ENCODE data around the gene ZFP69B.

The ZFP69B gene

DNA sequence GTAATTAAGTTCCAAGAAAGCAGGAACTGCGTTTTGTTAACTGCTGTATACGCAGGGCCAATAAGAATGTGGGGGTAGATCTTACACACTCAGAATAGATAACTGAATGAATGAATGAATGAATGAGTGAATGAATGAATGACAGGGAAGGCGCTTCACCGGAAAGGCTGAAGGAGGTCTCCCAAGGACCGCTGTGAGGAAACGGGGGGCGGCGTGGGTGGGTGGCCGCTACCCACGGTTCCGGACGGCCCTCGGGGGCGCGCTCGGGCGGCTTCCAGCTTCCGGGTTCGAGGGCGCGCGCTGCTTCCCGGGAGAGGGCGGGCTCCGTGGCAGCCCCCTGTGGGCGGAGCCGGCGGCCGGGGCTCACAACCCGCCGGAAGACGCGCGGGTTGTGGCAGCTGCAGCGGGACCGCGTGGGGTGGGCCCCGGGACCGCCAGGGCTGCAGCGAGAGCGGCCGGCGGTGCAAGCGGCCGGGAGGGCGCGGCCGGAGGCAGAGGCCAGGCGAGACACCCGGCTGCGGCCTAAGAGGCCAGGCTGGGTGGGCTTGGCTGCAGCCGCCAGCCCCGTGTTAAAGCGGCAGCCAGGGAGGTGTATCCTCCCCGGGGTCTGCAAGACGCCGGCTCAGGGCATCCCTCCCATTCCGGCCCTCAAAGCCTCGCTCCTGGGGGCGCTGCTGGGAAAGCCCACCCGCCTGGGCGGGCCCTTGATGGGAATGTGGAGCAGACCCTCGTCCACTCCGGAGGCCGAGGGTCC, 26.8 kb downstream of the ZFP69B start, which contains the start of gene ZFP69:
Gene ZFP69, plus strand, starts transcription at position 367 of the 754 bp plus-strand sequence. CDS start 2,072 bp downstream, outside the sequence.
- H3K27ac ChIP-seq (ENCODE audit: low read depth, low read length, poor library complexity, severe bottlenecking) = peak within 1 kb of the TSS; percentile 24
- H3K27me3 ChIP-seq (ENCODE audit: insufficient read depth, low read length) = no peaks in the 10 kb centered on the region
- peaks cover 9% of the 10 kb centered on the region for H3K9me3 ChIP-seq (ENCODE audit: low read length)

DNA sequence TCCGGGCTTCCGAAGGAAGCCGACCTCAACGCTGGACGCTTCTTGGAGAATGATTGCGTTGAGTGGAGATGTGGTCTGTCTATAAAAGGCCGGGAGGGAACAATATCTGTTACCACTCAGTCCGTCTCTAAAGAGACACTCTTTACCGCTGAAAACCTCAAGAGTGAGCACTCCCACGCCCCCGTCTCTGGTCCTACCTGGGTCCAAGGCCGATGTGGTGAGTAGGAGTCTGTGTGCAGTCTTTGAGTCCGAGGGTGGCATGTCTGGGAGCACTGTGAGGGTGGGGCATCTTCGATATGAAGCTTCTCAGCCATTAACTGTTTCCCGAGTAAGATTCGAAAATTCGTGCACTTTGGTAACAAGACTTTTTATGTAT, 27.4 kb downstream of the ZFP69B start:
- Histone ChIP-seq H3K9me2 (ENCODE audit: low read depth, low read length) (no peaks in the 10 kb centered on the region), H3K27me3 (ENCODE audit: insufficient read depth, low read length) (no peaks in the 10 kb centered on the region), H3K36me3 (ENCODE audit: insufficient read depth, low read length) (peaks cover 16% of the 10 kb centered on the region), H3K4me3 (ENCODE audit: low read depth, low read length, poor library complexity, severe bottlenecking) (peak overlapping the region; percentile 78), H3K4me2 (ENCODE audit: low read length) (peak overlapping the region; percentile 92), H3K4me1 (ENCODE audit: insufficient read depth, low read length, severe bottlenecking) (peaks cover 15% of the 10 kb centered on the region), H4K20me1 (ENCODE audit: insufficient read depth, low read length) (no peaks in the 10 kb centered on the region), H3F3A (ENCODE audit: insufficient read depth, low read length) (no peaks in the 10 kb centered on the region), H3K9ac (ENCODE audit: low read length) (peak overlapping the region; percentile 83), H3K27ac (ENCODE audit: low read depth, low read length, poor library complexity, severe bottlenecking) (peak overlapping the region; percentile 24), H2AFZ (ENCODE audit: low read length) (0 out of 2 replicates have a peak overlapping the region, but pooled peaks have one; percentile 52), H3K9me3 (ENCODE audit: low read length) (peaks cover 9% of the 10 kb centered on the region), H3K79me2 (ENCODE audit: insufficient read depth, low read length) (no peaks in the 10 kb centered on the region)
- TF ChIP-seq, protein P1, sequence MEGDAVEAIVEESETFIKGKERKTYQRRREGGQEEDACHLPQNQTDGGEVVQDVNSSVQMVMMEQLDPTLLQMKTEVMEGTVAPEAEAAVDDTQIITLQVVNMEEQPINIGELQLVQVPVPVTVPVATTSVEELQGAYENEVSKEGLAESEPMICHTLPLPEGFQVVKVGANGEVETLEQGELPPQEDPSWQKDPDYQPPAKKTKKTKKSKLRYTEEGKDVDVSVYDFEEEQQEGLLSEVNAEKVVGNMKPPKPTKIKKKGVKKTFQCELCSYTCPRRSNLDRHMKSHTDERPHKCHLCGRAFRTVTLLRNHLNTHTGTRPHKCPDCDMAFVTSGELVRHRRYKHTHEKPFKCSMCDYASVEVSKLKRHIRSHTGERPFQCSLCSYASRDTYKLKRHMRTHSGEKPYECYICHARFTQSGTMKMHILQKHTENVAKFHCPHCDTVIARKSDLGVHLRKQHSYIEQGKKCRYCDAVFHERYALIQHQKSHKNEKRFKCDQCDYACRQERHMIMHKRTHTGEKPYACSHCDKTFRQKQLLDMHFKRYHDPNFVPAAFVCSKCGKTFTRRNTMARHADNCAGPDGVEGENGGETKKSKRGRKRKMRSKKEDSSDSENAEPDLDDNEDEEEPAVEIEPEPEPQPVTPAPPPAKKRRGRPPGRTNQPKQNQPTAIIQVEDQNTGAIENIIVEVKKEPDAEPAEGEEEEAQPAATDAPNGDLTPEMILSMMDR (IDR thresholded peaks at IDR 0.05; ENCODE audit: low read length) = no peak
- TF ChIP-seq EZH2 (IDR thresholded peaks at IDR 0.05; ENCODE audit: borderline replicate concordance, low read length) = no peak

More for the DNA sequence above, 26.8 kb downstream of the ZFP69B start, which contains the start of gene ZFP69:
- Histone ChIP-seq H3K4me3 (ENCODE audit: low read depth, low read length, poor library complexity, severe bottlenecking) (peak within 1 kb of the TSS; percentile 78), H3K4me2 (ENCODE audit: low read length) (peak within 1 kb of the TSS; percentile 92), H3F3A (ENCODE audit: insufficient read depth, low read length) (no peaks in the 10 kb centered on the region), H3K36me3 (ENCODE audit: insufficient read depth, low read length) (peaks cover 11% of the 10 kb centered on the region), H4K20me1 (ENCODE audit: insufficient read depth, low read length) (no peaks in the 10 kb centered on the region), H3K9me2 (ENCODE audit: low read depth, low read length) (no peaks in the 10 kb centered on the region), H2AFZ (ENCODE audit: low read length) (peak within 1 kb of the TSS; percentile 99), H3K4me1 (ENCODE audit: insufficient read depth, low read length, severe bottlenecking) (peaks cover 15% of the 10 kb centered on the region), H3K9ac (ENCODE audit: low read length) (peak within 1 kb of the TSS; percentile 83), H3K79me2 (ENCODE audit: insufficient read depth, low read length) (no peaks in the 10 kb centered on the region)
- TF ChIP-seq EZH2 (IDR thresholded peaks at IDR 0.05; ENCODE audit: borderline replicate concordance, low read length) = no peak
- TF ChIP-seq, protein P1 (IDR thresholded peaks at IDR 0.05; ENCODE audit: low read length) = no peak

DNA sequence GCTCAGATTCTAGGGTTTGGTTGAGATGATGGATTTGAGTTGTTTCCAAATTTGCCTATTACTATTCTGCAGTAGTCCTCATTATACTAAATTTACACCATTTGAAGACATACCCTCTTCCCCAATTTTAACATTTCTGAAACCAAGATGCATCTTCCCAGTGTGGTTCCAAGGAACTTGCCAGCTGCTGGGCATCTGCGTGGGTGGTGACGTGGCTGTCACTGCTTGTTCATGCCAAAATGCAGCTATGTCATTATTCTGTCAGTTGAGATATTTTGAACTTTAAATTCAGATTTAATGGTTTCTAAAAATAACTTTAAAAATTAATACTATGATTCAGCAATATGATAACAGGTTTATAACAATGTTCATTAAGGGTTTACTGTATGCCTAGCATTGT, 28.0 kb downstream of the ZFP69B start:
- H3K4me2 ChIP-seq (ENCODE audit: low read length) = peak overlapping the region; percentile 92
- no peaks in the 10 kb centered on the region for H3K27me3 ChIP-seq (ENCODE audit: insufficient read depth, low read length)
- peaks cover 22% of the 10 kb centered on the region for H3K36me3 ChIP-seq (ENCODE audit: insufficient read depth, low read length)
- no peak for TF ChIP-seq EZH2 (IDR thresholded peaks at IDR 0.05; ENCODE audit: borderline replicate concordance, low read length)
- TF ChIP-seq, protein P1 (IDR thresholded peaks at IDR 0.05; ENCODE audit: low read length) = no peak
- H3K27ac ChIP-seq (ENCODE audit: low read depth, low read length, poor library complexity, severe bottlenecking) = no peak overlapping the region
- peaks cover 15% of the 10 kb centered on the region for H3K4me1 ChIP-seq (ENCODE audit: insufficient read depth, low read length, severe bottlenecking)
- H3K9me3 ChIP-seq (ENCODE audit: low read length) = peaks cover 10% of the 10 kb centered on the region
- H4K20me1 ChIP-seq (ENCODE audit: insufficient read depth, low read length) = no peaks in the 10 kb centered on the region
- H3K9ac ChIP-seq (ENCODE audit: low read length) = peak overlapping the region; percentile 83; the same call in 1 of the 2 replicates
- no peak overlapping the region for H2AFZ ChIP-seq (ENCODE audit: low read length)
- H3K9me2 ChIP-seq (ENCODE audit: low read depth, low read length) = no peaks in the 10 kb centered on the region
- peak overlapping the region; percentile 78 for H3K4me3 ChIP-seq (ENCODE audit: low read depth, low read length, poor library complexity, severe bottlenecking)
- H3K79me2 ChIP-seq (ENCODE audit: insufficient read depth, low read length) = no peaks in the 10 kb centered on the region
- H3F3A ChIP-seq (ENCODE audit: insufficient read depth, low read length) = no peaks in the 10 kb centered on the region
